Activated effector memory CD4-positive, alpha-beta T cell treated with Interleukin-2 at 50 U/mL for 16 hours (primary cell): Measurements from ENCODE around the gene MEF2C.
"Not testable (repeated sequence)": the region's sequence is repeated elsewhere in the genome, so short reads cannot be mapped to it uniquely, and the experiment has no call there.

Experiments used
- DNase-seq: peaks from one replicate; pipeline ENCODE4 v3.0.0-alpha.2; 2020

Gene MEF2C

GRCh38 chr5:88883059-88883835, at the start of gene MEF2C:
TSS of gene MEF2C (minus strand) at chr5:88883184. CDS start at chr5:88823788, 59,396 bp downstream.
- DNase-seq = no peak

DNA sequence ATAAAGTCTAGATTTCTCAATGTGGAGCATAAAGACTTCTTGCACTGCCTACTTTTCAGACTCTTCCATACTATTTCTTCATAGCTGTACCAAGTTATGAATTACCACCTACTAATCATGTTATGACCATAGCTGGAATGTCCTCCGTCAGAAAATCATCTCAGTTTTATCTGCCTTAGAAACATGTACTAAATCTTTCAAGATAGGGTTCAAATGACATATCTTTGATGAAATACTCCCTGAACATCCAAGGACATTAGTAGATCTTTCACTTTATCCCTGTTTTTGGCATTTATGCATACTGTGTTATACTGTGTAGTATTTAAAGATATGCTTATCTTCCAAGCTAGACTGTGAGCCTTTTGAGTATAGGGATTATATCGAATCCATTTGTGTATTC, 49.6 kb upstream of the MEF2C start:
- DNase-seq = no peak

DNA sequence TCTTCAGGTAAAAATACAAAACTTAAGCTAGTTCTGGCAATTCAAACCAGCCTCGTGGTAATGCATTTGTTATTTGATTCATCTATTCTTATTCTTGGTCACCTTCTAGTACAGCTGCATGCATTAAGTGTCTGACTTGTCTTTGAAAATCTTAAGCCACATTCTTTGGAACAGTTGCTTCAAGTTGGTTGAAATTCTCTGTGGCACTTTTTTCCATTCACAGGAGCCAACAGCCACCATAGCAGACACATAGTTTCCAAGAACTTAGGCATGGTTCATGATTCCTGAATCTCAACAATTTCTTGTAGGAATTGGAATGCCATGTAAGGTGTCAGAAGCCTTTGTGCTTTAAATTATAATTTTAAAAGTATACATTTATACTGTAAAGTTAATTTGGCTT, 47.4 kb upstream of the MEF2C start:
- DNase-seq = no peak

DNA sequence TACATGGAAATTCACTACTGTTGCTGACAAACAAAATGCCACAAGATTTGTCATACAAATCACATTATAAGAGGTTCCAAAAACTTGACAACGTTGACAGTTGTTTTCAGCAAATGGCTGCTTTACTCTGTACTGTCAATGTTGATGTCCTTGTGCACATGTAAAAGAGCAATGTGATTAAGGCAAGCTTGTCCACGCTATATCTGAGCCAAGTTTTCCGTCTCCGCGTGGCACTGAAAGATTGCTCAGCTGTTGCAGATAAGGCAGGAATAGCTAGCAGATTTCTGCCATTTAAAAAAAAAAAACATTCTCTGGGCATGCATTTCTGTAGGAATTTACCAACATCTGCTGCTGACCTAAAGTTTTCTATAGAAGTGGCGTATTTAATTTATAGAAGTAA, 46.4 kb upstream of the MEF2C start:
- DNase-seq = no peak

GRCh38 chr5:88926774-88927173, 43.8 kb upstream of the MEF2C start:
- DNase-seq = no peak

- DNase-seq = no peak
Measured at GRCh38 chr5:88925692-88926490, 42.9 kb upstream of the MEF2C start.

DNA sequence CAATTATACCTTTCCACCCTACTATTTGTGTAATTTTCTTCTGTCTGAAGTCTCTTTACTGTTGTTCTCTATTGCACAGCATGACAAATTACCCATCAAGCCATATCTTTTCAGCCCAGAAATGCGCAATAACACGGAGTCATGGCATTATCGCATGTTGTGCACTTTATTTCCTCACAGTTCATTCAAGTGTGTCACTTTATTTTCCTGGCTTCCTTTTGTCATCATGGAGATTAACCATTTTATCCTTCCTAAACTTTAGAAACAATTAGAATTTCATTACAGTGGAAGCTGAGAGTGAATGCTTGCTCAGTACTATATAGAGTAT, 41.3 kb upstream of the MEF2C start:
- no peak for DNase-seq

- no peak for DNase-seq
Measured at GRCh38 chr5:88923623-88924329, 40.8 kb upstream of the MEF2C start.

DNA sequence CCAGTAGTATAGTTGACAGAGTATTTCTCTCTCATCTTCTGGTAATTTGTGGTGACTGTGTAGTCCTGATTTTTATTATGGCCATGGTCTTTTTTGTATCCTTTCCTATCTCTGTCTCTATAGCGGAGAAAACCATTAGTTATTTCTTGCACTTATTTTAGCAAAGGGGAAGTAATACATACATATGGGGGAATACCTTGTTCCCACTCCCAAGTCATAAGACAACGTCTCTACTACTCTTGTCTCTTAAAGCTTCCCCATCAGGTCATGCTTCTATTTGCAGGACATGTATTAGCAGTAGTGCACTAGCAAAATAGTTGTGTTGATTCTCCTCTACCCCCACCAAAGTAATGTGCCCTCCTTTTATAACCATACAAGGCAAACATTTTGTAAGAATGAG, 29.8 kb upstream of the MEF2C start:
- not testable (repeated sequence) for DNase-seq

DNA sequence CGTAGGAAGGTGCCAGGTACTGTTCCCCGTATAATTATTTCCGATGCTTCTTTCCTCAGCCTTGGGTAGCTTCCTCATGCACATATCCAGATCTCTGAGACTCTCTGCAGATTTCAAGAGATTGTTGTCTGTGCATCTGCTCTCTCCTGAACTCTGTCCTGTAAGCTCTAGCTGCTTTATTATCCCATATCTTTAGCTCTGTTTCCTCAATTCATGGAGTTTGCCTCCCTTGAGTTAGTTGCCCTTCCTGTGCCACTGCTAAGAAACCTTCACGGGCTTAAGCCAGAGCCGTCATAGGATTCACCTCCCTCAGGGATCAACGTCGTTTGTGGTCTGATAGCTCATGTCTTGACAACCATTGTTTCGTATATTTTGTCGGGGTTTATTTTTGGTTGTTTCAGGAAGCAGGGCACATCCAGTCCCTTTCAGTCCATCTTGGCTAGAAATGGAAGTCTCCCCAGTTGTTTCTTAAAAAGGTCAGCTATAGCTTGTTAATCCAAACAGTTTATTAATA, 28.1 kb upstream of the MEF2C start:
- DNase-seq = not testable (repeated sequence)

DNA sequence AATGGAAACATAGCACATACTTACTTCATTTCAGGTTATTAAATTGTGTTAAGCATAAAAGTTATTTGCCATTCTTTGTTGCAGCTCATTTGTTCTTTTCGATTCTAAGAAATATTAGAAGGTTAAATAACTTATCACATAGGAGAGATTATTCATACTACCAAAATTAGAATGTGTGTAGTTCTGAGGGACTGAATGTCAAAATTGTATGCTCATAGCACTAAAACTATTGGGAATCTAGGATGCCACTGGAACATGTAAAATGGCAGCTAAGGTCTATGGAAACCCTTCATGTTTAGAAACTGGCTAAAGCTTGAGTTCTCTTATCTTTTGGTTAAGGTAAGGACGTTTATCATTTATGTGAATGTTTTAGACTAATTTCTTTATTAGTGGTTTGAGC, 21.5 kb upstream of the MEF2C start:
- DNase-seq = not testable (repeated sequence)

DNA sequence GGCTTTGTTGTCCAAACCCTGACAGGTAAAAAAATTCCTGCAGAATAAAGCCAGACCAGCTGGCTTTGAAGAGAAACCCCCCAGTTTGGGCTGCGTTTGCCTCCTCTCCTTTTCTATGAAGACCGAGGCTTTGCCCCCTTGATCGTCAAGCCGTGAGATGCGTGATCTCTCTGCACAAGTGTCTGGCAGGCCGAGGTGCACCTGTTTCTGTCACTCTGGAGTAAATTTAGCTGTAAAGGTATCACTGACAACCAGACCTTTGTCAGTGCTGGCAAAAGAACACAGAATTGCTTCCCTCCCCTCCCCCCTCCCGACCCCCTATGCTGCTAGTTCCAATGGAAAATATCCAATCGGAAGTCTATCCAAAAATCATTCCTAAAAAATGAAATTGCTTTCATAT, 21.0 kb upstream of the MEF2C start:
- not testable (repeated sequence) for DNase-seq

DNA sequence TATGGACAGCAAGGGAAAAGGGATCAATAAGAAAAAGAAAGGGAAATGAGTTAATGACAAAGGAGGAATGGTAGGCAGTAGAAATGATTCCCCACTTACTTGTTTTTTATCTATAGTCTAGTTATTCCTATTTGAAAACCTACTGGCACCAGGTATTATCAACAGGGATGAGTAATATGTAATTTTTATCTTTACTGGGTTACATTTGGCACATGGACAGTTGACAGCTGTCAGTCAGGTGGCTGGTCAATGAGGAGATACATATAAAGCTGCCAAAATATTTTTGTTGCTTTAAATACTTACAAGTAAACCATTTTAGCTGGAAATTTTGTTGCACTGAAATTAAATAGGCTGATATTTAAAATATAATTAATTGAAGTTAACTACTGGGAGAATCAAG, 18.1 kb upstream of the MEF2C start:
- not testable (repeated sequence) for DNase-seq

DNA sequence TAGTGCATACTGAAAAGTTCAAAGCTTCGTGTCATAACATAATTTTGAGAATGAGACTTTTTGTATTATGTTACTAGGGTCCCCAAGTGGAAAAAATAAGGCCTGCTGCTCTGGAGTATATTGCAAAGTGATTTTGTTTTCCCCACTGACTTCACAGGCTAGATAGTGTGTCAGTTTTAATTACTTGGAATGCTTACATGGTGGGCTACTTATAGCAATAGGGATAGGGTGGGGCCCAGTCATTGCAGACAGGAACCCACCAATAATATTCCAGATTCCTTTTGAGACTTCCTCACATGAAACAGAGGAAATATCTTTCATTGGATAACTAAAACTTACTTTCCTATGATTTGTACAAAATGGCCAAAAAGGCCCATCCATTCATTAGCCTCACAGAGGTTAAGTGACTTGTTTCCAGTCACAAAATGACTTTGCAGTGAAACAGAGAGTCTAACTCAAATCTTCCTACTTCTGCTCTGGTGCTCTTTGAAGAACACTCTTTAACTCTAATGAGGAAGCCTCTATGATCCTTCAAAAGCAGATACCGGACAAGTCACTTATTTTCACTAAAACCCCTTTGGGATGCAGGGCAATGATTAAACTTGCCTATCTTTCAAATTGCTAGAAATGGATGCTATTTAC, 16.2 kb upstream of the MEF2C start:
- DNase-seq = no peak

- DNase-seq = no peak
Measured at GRCh38 chr5:88897748-88898147, 14.8 kb upstream of the MEF2C start.

- no peak for DNase-seq
Measured at GRCh38 chr5:88895681-88896501, 12.9 kb upstream of the MEF2C start.

DNA sequence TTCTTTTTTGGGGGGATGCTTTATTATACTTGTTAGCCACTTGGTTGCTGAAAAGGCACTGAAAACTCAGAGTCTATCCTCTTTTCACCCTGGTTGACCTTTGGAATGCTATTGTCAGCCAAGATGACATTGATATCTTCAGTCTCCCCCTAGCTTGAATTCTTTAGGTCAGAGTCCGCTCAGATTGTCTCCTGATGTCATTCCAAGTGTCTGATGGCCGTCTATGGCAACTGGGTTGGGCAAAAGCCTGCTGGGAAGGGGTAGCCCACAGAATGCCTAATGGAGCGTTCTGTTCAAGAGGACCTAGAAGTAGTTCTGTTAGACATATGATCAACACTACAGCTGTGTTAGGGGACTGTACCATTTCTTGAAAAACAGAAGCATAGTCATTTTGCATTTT, 9.7 kb upstream of the MEF2C start:
- DNase-seq = no peak

DNA sequence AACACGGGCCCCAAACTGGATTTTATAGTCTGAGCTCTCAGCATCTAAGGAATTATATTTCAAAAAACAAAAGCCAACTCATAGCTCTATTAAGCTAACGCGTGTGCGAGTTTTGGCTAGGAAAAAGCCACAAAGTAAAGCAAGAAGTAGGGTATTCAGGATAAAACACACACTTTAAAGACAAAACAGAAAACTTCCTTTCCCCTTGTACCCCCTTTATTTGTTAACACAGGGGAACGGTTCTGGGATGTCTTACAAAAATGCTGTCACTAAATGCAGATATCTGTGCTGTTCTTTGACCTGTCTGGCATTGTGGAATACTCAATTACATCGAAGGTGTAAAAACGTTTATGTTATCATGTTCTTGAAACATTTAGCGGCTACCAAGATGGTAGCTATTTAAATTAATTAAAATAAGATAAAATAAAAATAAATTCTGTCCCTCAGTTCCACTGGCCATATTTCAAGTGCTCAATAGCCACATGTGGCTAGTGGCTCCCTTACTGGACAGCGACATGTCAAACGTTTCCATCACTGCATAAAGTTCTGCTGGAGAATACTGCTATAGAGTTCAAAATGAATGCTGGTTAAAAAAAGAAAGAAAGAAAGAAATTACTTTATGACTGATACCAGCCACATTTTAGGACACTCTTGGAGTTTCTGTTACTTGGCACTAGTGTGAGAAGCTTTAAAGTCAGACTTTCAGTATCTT, 7.2 kb upstream of the MEF2C start:
- DNase-seq = no peak

GRCh38 chr5:88889189-88890069, 6.4 kb upstream of the MEF2C start:
- no peak for DNase-seq

DNA sequence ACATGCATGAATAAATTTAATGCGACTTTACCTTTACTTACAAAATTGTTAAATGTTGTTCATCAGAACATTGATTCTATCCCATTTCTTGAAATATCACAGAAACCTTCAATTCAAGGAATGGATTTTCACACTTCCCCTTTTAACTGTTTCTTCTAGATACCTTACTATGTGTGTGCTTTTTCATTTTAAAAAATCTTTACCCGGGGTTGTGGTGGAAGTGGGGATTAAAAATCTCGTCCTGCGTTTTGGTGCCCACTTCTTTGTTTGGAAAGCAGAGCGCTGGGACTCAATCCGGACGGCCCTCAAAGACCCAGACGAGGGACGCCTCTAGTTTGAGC, 5.8 kb upstream of the MEF2C start:
- no peak for DNase-seq

GRCh38 chr5:88888291-88888690, 5.3 kb upstream of the MEF2C start:
- DNase-seq = no peak
